CD4-positive, alpha-beta T cell treated with Interleukin-4 for 4 hours (primary cell): ENCODE measurements around the gene AVPR2.

Experiments
- DNase-seq: peaks from one replicate; pipeline ENCODE4 v3.0.0-alpha.2; 2020

AVPR2 gene

DNA sequence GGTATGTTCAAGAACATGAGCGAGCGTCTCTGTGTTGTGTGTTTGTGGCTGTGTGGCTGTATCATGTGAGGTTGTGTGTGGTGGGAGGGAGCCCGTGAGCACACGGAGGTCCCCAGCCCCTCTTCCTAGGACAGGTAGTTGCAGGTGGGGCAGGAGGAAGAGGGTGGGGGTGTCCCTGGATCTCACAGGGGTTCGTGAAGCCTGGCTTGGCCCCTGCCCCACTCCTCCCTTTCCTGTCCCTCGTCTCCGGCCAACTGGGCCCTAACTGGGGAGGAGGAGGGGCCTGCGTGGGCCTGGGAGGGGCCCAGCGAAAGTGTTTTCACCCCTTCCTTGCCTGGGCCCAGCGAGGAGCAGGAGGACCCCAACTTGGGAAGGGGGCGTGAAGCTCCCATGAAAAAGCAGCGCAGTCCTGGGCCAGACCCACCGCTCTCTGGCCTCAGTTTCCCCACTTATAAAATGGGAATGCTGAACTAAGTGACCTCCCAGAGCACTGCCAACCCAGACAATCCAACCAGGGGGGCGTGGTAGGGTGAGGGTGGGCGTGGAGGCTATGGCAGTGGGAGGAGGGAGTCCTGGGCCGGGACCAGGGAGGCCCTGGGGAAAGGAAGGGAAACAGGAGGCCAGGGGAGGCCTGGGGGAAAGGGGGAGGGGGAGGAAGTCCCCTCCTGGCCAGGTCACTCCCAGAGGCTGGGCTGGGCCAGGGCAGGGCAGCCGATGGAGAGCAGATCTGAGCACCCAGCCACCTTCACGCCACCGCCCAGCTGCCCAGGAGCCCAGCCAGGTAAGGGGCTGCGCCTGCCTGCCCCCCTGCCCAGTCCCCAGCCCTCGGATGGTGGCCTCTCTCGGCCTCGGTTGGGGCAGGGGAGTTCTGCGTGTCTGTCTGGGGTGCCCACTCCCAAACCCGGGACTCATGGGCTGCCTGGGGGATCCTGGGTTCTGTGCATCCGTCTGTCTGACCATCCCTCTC, at the start of gene AVPR2:
Gene AVPR2 (plus strand): TSS at position 683 of the 967 bp plus-strand sequence. CDS start 473 bp downstream, outside the sequence.
- no peak for DNase-seq

DNA sequence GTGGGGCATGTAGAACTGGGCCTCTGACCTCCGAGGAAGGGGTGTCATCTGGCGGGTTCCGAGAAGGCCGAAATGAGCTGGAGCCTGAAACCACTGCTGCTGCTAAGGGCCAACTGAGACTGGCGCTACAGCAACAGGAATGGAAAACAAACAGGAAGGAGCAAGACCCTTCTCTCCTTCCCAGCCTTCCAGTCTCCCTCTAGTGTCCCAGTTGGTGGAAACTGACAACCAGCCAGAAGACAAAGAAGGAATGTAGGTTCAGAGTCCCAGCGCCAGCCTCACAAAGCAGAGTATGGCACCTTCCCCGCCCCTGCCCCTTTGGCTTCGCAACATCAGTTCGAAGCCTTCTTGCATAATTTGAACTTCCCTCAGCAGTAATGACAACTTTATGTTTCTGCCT, 49.8 kb upstream of the AVPR2 start:
- no peak for DNase-seq

GRCh38 chrX:153857348-153857903, 47.0 kb upstream of the AVPR2 start:
- no peak for DNase-seq

DNA sequence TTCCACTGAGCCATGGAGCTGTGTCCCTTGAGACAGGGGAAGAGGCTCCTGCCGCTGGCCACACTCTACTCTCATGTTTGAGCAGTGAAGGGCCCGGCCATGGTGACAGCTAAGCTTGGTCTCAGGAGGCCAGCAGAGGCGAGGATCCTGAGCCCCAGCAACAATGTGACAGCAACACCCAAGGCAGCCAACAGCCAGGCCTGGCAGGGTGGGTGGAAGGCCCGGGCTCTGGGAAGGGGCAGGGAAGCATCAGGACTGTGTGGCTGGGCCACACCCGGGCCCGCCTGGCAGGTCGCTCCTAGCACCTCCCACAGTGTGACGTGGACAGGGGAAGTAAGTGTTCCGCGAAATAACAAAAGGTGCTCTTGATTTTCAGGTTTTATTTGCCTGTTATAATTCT, 43.3 kb upstream of the AVPR2 start:
- DNase-seq, result no peak

DNA sequence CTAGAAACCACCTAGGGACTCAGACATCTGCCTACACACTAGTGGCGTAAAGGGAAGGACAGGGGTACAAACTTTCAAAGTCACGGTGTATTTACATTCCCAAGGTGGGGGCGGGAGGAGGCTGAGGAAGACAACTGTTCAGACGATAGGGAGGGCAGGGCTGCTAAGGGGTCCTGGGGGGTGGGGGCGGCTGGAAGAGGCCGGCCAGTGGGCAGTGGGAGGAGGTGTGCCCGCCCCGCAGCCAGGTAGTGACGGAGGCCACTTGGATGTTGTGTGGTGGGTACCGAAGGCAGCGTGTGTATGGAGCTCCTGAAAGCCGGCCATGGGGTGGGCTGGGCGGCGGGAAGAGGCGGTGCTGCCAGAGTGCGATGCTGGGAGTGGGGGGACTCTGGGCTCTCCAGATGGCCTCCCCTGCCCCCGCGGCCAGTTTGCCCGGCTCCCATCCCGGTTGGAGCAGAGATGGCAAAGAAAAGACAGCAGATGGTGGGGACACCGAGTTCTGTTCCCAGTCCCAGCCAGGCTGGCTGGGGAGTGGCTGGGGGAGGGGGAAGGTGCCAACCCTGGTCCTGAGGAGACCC, 42.7 kb upstream of the AVPR2 start:
- no peak for DNase-seq

DNA sequence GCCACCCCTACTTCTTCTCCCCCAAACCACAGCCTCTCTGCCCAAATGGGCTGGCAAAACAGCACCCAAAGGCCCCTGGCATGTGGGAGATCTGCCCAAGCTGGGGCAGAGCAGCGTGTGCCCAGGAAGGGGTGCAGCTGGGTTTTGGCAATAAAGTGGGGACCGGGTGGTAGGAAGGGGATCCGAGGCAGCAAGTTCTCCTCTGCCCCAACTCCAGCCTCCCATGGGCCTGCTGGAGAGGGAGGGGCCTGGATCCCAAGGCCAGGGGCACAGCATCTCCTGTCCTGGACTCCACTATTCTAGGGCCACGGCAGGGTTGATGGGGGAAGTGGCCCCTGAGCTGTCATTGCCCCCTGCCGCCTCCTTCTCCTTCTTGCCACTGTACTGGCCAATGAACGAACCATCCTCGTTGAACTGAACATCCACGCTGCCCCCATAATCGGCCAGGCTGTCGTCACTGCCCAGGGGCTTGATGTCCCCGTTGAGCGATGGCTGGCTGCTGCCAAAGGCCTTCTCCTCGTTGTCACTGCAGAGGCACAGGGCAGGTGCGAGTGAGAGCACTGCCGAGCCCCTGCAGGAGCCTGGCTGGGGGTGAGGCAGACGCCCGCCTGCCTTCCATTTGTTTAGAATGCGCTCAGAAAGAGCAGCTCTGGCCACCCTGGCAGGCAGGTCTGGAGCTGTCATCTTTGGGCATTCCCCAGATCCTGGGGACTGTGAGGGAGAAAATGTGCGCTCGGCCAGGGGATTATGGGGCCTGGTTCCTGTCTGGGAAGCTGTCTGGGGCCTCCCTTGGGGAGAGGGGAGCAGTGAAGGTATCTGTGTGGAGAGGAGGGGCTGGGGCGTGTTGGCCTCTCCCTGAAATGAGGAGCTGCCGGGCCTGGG, 41.9 kb upstream of the AVPR2 start:
- DNase-seq, result no peak

DNA sequence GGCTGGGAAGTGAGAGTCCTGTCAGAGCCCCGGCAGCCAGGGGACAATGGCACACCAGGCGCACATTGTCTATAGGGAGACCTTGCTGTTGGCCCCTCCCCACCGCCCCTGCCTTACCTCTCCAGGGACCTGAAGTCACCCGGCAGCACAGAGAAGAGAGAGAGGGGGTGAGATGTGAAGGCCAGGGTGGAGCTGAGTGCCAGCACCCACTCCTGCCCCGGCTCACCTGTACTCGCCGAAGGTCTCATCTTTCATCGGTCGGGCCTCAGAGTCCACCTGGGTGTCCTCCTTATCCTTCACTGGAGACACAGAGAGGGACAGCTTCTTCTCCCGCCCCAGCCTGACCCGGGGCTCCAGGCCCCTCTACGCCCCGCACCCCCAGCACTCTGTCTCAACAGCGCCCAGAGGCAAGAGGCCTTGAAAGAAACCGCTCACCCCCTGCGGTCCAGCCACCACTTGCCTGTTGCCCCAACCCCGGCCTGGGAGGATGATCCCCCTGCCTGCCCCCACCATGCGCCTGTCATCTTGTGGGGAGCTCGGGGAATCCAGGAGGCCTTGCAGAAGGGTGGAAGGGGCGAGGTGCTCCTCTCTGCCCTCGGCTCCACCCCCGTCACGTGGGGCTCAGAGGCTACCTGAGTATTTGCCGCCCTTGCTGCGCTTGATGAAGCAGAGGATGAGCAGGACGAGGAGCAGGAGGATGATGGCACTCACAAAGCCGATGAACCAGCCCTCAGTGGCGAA, 41.1 kb upstream of the AVPR2 start:
- DNase-seq, result no peak

DNA sequence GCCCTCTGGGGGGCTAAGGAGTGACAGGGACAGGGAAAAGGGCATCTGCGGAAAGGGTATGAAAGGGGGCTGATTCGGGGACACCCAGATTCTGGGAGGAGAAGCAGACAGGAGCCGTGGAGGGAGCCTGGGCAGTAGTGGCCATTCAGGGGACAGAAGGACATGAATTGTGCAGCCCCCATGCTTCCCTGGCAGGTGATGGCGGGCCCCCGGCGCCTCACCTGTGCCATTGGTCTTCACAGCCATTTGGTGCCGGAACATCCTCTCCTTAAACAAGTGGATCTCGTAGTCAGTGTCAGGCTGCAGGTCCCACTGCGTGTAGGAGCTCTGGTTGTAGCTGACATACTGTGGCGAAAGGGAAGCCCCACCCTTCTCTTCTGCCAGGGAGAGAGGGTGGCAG, 40.4 kb upstream of the AVPR2 start:
- DNase-seq, result no peak

DNA sequence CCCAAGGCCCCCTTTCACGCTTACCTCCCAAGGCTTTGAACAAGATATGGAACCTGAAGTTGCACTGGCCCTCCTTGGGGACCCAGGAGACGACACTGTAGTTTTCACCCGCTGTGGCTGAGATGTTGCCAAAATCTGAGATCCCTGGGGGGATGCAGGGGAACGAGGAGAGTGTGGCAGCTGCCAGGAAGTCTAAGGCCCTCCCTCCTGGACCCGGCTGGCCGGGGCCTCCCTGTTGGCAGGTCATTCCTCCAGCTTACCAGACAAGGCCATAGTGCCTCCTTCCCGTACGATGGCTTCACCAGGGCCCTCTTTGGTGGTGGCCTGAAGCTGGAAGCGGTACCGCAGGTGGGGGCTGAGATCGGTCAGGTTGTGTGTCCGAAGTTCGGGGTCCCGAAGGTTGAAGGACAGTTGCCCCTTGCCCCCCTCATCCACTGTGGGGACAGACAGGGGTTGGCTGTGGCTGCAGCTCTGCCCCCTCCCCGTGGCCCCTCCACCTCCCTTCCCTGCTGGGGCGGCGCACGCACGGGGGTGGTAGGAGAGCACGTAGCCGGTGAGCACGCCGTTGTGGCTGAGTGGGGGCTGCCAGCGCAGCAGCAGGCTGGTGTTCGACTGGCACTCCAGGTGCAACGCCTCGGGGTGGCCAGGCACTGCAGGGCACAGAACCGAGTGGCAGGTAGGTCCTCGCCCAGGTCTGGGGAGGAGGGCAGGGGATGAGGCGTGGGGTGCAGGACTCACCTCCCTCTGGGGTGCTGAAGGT, 39.7 kb upstream of the AVPR2 start:
- no peak for DNase-seq

GRCh38 chrX:153865321-153865580, 39.2 kb upstream of the AVPR2 start:
- no peak for DNase-seq

DNA sequence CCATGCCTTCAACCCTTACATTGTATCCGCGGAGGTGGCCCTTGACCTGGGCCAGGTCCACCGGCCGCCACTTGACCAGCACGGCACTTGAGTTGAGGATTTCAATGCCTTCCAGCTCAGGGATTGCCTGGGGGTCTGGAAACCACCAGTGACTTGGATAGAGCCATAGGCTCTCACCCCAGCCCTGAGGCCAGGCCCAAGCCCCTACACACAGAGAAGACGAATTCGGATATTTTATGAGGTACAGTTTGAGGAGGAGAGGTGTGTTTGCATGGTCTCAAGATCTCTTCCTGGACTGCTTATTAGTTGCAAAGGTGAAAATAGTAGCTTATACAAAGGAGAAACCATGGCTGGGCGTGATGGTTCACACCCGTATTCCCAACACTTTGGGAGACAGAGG, 38.8 kb upstream of the AVPR2 start:
- DNase-seq, result no peak

GRCh38 chrX:153866302-153867019, 38.0 kb upstream of the AVPR2 start:
- no peak for DNase-seq

- no peak for DNase-seq
Observed at GRCh38 chrX:153867139-153867538, 37.3 kb upstream of the AVPR2 start.

DNA sequence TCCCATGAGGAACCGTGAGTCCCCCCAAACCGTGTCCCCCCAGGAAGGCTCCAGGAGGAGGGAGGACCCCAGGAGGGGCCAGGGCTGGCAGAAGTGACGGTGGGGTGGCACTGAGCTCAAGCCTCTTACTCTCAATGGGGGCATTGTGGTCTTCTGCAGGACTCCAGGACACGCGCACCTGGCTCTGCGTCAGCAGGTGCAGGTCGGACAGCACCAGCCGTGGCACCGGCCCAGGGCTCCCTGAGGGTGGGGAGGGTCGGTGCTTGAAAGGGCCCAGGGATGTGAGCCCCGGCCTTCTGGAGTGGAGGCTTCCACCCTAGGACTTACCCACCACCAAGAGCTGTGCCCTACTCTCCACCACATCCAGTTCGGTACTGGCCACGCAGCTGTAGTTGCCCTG, 36.8 kb upstream of the AVPR2 start:
- no peak for DNase-seq

GRCh38 chrX:153868576-153869472, 35.6 kb upstream of the AVPR2 start:
- DNase-seq, result no peak

DNA sequence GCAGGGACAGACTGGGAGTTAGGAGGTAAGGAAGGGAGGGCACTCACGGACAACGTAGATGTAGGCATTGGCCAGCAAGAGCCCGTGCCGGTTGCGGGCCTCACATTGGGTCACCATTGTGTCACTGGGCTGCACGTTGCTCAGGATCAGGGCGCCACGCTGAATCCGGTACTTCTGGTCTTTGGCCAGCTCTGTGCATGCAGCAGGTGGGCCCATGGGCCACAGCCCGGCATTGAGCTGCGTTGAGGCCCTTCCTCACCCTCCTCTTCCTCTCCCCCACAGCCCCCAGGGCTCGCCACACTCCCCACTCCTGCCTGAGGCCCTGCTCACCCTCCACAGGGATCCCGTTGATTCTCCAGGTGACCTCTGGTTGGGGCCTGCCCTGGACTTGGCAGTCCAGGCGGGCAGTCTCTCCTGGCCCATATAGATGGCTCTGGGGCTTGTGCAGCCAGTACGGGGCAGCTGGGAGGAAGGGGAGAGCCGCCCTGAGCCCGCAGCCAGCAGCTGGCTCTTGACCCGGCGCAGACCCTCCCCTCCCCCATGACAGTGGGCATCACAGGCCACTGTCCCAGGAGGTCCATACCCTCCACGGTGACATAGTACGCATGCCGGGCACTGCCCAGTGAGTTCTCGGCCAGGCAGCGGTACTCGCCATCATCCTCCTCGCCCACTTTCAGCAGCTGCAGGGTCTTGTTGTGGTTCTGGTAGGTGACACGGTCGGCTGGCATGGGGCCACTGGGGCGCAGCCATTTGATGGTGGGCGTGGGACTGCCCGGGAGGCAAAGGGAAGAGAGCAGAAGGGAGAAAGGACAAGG, 34.8 kb upstream of the AVPR2 start:
- DNase-seq, result no peak

DNA sequence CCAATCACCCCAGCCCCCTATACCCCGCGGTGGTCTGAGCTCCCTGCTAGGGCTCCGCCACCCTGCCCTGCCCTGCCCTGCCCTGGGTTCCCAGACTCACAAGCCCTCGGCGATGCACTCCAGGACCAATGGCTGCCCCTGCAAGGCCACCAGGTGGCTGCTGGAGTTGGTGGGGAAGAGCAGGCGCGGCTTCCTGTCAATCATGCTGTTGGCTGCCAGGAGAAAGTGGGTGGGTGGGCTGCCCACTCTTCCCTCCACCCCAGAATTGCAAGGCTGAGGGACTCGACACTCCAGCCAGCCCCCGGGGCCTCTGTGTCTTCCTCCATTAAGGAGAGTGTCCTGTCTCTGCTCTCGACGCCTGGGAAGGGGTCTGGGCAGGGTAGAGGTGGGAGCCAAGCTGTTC, 34.2 kb upstream of the AVPR2 start:
- no peak for DNase-seq

DNA sequence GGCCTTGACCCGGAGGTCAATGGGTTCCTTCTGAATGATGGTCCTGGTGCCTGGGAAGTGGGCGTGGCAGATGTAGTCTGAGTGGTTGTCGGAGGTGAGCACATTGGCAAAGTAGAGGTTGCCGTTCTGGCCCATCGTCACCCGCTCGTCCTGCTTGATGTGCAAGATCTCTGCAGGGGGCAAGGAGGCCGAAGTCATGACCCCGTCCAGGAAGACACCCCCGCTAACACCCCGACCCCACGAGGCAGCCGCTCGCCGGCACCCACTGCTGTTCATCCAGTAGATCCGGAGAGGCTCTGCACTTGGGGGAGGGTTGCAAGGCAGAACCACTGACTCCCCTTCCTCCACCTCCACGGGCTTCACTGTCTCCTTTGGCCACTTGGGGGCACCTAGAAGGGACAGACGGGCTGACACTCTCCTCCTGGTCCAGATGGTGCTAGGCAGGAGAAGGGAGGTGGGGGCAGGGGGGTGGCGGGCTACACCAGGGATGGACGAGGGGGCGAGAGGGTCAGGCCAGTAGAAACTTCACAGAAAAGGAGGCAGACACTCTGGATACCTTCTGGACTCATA, 33.6 kb upstream of the AVPR2 start:
- no peak for DNase-seq

GRCh38 chrX:153871451-153871850, 33.0 kb upstream of the AVPR2 start:
- no peak for DNase-seq
